ENCODE data around the gene STUB1.

- TF ChIP-seq, protein P1, sequence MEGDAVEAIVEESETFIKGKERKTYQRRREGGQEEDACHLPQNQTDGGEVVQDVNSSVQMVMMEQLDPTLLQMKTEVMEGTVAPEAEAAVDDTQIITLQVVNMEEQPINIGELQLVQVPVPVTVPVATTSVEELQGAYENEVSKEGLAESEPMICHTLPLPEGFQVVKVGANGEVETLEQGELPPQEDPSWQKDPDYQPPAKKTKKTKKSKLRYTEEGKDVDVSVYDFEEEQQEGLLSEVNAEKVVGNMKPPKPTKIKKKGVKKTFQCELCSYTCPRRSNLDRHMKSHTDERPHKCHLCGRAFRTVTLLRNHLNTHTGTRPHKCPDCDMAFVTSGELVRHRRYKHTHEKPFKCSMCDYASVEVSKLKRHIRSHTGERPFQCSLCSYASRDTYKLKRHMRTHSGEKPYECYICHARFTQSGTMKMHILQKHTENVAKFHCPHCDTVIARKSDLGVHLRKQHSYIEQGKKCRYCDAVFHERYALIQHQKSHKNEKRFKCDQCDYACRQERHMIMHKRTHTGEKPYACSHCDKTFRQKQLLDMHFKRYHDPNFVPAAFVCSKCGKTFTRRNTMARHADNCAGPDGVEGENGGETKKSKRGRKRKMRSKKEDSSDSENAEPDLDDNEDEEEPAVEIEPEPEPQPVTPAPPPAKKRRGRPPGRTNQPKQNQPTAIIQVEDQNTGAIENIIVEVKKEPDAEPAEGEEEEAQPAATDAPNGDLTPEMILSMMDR (IDR thresholded peaks at IDR 0.05; ENCODE audit: low read length) = no peak
- no peak for TF ChIP-seq EZH2 (IDR thresholded peaks at IDR 0.05; ENCODE audit: borderline replicate concordance, low read length)
Measured at GRCh38 chr16:669666-670065, 10.5 kb upstream of the STUB1 start.

All from OCI-LY1 (cell line).